ENCODE measurements around the gene PIP4K2C. TPM values are rescaled to one million over a fixed set of nuclear protein-coding genes. Genes with fewer than 3 reads are reported as not detected.

Gene PIP4K2C
- total and polyA plus RNA-seq, 10 of the 15 experiments (the other 5 are each of a cell fraction or from before 2014, with no cell fraction given), result 4.8 to 25.1 (median 14.9) TPM

GRCh38 chr12:57586128-57586527 lies 4.9 kb upstream of the PIP4K2C start (continued):
- no peak for TF ChIP-seq E2F8 (IDR thresholded peaks at IDR 0.05; ENCODE audit: low read depth, partially characterized antibody)
- TF ChIP-seq BRCA1 (IDR thresholded peaks at IDR 0.05; ENCODE audit: low read depth, low read length), result no peak
- no peak for TF ChIP-seq BCL3 (IDR thresholded peaks at IDR 0.05; ENCODE audit: borderline replicate concordance, insufficient read depth, low read depth, low read length, poor library complexity, severe bottlenecking)
- TF ChIP-seq KAT2A (conservative IDR thresholded peaks at IDR 0.05; ENCODE audit: control insufficient read depth, low read depth, low read length), result no peak
- TF ChIP-seq GABPA (IDR thresholded peaks at IDR 0.05; ENCODE audit: low read depth), result no peak
- no peak for TF ChIP-seq REST (IDR thresholded peaks at IDR 0.05; ENCODE audit: low read depth, low read length)
